ENCODE results near the gene CTNNAL1. TPM values are rescaled to one million over a fixed set of nuclear protein-coding genes. Genes with fewer than 3 reads are reported as not detected.

The CTNNAL1 gene
- total RNA-seq, 1 donor from 2014 or later: 24.7 TPM

DNA sequence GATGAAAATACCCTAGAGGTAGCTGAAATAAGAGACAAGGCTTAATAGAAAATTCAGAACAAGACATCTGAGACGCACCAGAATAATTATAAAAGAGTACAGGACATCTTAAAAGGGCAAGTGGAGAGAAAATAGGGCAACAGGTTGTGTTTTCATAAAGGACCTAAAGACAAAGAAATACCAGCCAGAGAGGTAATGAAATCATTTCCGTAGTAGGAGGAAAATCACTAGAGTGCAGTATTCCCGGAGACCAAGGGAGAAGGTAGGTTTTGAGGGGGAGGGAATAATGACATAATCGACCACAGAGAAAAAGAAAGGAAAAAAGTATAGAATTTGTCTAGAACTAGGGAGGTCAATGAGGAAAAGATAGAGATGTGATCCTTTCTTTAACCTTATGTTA is 26.2 kb upstream of the CTNNAL1 start:
- no peak for DNase-seq (ENCODE audit: low read depth)
- Histone ChIP-seq H3K27me3 (ENCODE audit: control insufficient read depth, insufficient read depth, low read length) (no peaks in the 10 kb centered on the region), H3K36me3 (ENCODE audit: control insufficient read depth, insufficient read depth, low read length) (peaks cover 3% of the 10 kb centered on the region), H3K4me3 (ENCODE audit: low read depth, low read length) (no peak overlapping the region)
- TF ChIP-seq, protein P1, sequence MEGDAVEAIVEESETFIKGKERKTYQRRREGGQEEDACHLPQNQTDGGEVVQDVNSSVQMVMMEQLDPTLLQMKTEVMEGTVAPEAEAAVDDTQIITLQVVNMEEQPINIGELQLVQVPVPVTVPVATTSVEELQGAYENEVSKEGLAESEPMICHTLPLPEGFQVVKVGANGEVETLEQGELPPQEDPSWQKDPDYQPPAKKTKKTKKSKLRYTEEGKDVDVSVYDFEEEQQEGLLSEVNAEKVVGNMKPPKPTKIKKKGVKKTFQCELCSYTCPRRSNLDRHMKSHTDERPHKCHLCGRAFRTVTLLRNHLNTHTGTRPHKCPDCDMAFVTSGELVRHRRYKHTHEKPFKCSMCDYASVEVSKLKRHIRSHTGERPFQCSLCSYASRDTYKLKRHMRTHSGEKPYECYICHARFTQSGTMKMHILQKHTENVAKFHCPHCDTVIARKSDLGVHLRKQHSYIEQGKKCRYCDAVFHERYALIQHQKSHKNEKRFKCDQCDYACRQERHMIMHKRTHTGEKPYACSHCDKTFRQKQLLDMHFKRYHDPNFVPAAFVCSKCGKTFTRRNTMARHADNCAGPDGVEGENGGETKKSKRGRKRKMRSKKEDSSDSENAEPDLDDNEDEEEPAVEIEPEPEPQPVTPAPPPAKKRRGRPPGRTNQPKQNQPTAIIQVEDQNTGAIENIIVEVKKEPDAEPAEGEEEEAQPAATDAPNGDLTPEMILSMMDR (IDR thresholded peaks at IDR 0.05; ENCODE audit: insufficient read depth, low read length, poor library complexity, severe bottlenecking): no peak

DNA sequence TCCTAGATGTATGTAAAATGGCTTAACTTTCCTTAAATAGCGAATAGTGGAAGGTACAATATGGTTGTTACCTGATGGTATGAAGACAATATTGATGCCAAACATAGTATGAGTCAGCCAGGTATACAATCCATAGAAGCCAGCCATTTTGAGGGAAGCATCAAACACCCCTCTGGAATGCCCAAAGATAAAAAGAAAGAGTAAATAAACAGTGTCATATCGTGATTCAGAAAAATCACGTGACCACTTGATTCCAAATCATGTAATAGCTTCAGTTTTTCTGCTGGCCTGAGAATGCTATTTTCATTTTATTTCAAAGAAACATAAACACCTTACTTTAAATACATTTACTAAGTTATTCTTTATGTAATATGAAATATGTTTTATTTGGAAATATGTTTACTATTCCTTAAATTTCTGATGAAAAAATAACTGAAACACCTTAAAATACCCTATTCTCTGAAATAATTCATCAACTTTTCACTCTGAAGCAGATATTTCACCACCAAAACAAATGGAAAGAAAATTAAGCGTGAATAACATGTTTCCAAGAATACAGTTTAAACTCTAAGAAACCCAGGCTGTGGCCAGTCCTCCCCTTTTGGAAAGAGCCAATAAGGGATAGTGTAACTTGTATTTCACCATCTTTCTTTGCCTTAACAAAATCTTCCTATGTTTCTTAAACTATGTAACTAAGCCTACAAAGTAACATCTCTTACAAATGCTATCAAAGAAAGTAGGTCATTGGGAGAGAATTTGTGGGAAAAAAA is 24.8 kb upstream of the CTNNAL1 start:
- Histone ChIP-seq H3K36me3 (ENCODE audit: control insufficient read depth, insufficient read depth, low read length) (peaks cover 3% of the 10 kb centered on the region), H3K27me3 (ENCODE audit: control insufficient read depth, insufficient read depth, low read length) (no peaks in the 10 kb centered on the region), H3K4me3 (ENCODE audit: low read depth, low read length) (no peak overlapping the region)
- no peak for DNase-seq (ENCODE audit: low read depth)
- TF ChIP-seq, protein P1 (IDR thresholded peaks at IDR 0.05; ENCODE audit: insufficient read depth, low read length, poor library complexity, severe bottlenecking): no peak

DNA sequence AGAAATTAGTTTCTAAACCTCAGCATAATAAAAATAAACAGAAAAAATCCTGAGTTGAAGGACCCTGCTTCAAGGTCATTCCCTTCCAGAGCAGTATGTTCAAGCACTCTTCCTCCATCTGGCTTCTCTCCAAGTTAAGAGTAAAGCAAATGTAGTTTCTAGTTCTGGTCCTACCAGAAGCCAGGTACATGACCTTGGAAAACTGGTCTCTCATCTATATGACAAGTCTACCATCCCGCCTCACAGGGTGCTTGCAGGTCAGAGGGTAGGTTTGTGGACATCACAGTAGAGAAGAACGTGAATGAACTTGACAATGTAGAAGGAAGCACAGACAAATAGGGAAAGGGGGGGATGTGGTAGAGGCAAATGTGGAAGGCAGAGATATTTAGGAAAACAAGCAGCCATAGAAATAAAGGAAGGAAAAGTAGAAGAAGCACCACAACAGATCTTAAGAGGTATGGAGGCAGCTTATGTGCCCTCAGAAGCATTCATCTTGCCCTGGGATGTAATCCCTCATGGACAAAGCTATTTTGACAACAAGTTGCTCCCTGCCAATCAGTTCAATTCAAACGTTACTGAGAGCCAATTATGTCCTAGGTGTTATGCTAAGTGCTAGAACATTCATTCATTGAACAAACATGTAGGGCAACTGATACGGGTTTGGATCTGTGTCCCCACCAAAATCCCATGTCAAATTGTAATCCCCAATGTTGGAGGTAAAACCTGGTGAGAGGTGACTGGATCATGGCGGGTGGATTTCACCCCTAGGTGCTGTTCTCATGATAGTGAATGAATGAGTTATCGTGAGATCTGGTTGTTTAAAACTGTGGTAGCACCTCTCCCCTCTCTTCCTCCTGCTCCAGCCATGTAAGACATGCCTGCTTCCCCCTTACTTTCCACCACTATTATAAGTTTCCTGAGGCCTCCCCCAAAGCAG is 23.7 kb upstream of the CTNNAL1 start:
- no peak for DNase-seq (ENCODE audit: low read depth)
- TF ChIP-seq, protein P1 (IDR thresholded peaks at IDR 0.05; ENCODE audit: insufficient read depth, low read length, poor library complexity, severe bottlenecking): no peak
- Histone ChIP-seq H3K36me3 (ENCODE audit: control insufficient read depth, insufficient read depth, low read length) (peaks cover 1% of the 10 kb centered on the region), H3K27me3 (ENCODE audit: control insufficient read depth, insufficient read depth, low read length) (no peaks in the 10 kb centered on the region), H3K4me3 (ENCODE audit: low read depth, low read length) (no peak overlapping the region)

DNA sequence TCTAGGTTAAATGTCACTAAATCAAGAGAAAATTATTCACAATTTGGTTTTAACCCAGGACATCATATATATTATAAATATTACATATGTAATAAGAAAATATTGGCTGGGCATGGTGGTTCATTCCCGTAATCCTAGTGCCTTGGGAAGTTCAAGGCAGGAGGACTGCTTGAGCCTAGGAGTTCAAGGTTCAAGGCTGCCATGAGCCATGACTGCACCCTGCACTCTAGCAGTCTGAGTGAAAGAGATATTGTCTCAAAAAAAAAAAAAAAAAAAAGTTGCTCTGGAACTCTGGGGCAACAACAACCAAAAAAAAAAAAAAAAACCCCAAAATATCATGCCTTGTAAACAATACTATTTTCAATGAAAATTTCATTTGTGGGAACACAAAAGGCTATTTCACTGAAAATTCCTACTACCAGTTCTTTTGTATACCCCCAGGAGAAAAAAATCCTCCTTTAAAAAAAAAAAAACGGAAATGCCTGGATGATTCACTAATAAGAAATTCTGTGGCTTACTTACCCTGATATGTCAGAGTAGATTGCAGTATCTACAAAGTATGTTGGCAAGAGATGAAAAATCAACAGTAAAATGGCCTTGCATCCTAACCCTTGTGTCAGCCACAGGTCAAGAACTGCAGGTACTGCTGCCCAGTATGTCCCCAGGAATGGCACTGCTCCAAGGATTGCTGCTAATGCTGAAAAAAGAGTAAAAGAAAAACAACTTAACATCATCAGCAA is 22.6 kb upstream of the CTNNAL1 start:
- H3K36me3 ChIP-seq (ENCODE audit: control insufficient read depth, insufficient read depth, low read length): peaks cover 1% of the 10 kb centered on the region
- TF ChIP-seq, protein P1 (IDR thresholded peaks at IDR 0.05; ENCODE audit: insufficient read depth, low read length, poor library complexity, severe bottlenecking): no peak
- H3K27me3 ChIP-seq (ENCODE audit: control insufficient read depth, insufficient read depth, low read length): no peaks in the 10 kb centered on the region
- peak; percentile 83 for DNase-seq (ENCODE audit: low read depth)
- no peak overlapping the region for H3K4me3 ChIP-seq (ENCODE audit: low read depth, low read length)

DNA sequence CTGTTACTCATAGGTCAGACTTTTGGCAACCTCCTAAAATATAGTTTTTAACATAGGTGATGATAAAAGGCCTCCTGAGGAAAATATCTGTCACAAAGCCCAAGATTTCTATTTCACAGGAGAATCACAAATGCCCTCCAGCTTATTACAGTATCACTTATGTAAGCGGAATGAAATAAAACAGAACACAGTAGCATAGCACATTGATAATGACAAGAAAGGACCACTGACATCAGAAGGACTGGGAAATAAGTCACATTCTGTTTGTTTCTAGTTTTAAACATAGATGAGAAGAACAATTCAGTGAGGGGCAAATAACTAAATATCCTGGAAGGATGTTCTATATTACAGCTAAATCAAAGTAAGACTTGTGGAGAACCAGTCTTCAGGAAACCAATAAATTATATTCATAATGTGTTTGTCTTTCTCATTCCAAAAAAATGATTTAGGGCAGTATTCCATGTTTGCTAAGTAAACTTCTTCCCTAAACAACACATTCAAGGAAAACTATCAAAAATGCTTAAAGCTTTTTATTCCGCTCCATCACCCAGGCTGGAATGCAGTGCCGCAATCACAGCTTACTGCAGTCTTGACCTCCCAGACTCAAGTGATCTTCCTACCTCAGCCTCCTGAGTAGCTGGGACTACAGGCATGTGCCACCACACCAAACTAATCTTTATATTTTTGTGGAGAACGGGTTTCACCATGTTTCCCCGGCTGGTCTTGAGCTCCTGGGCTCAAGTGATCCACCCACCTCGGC is 20.8 kb upstream of the CTNNAL1 start:
- Histone ChIP-seq H3K27me3 (ENCODE audit: control insufficient read depth, insufficient read depth, low read length) (no peaks in the 10 kb centered on the region), H3K4me3 (ENCODE audit: low read depth, low read length) (no peak overlapping the region), H3K36me3 (ENCODE audit: control insufficient read depth, insufficient read depth, low read length) (peaks cover 1% of the 10 kb centered on the region)
- no peak for DNase-seq (ENCODE audit: low read depth)
- TF ChIP-seq, protein P1 (IDR thresholded peaks at IDR 0.05; ENCODE audit: insufficient read depth, low read length, poor library complexity, severe bottlenecking): no peak

All from kidney epithelial cell (primary cell).